H1 (cell line): ENCODE measurements around the gene MYO7B. TPM values are rescaled to one million over a fixed set of nuclear protein-coding genes. Genes with fewer than 3 reads are reported as not detected.
A peak's percentile ranks its signal among the peaks of the same experiment; 100 is the strongest.

ENCODE experiments used
- CTCF ChIA-PET: fragments of 300-600 bp; sonication (Branson Sonifier 250); formaldehyde crosslinking; loops from one replicate; lab custom pipeline; 2021; ENCODE audit not compliant: partially characterized antibody; lab: Charles Lee
- POLR2A ChIA-PET: fragments of 300-600 bp; sonication (Branson Sonifier 250); formaldehyde crosslinking; loops from one replicate; lab custom pipeline; 2021; ENCODE audit warnings: inconsistent platforms; ENCODE audit not compliant: partially characterized antibody; lab: Charles Lee
- DNase-seq, 2 experiments: peaks; one replicate each; pipeline versions ENCODE4 v3.0.0 to v3.0.0-alpha.2; 2010 to 2022; ENCODE audit warnings: low spot score in 2 of 2, low read depth in 1 of 2, mixed read lengths in 1 of 2
- FAIRE-seq: peaks from 2 replicates; lab custom pipeline; 2011; peaks lifted over from hg19 to GRCh38; lab: Jason Lieb, UNC
- H2AFZ ChIP-seq: 2 replicates; pipeline ENCODE4 v1.8.1; 2012; ENCODE audit warnings: low read length, inconsistent platforms
- H2AK5ac ChIP-seq: 2 replicates; pipeline ENCODE4 v1.6.1; 2013; ENCODE audit warnings: low read depth, low read length
- H2BK120ac ChIP-seq: replicated peaks from 2 replicates; pipeline ENCODE3; 2013; ENCODE audit warnings: low read depth, low read length, inconsistent platforms
- H2BK12ac ChIP-seq: 2 replicates; pipeline ENCODE4 v1.6.1; 2013; ENCODE audit warnings: low read depth, low read length
- H2BK15ac ChIP-seq: 2 replicates; pipeline ENCODE4 v1.6.1; 2013; ENCODE audit warnings: low read length
- H2BK20ac ChIP-seq: 2 replicates; pipeline ENCODE4 v1.6.1; 2013; ENCODE audit warnings: low read length
- H2BK5ac ChIP-seq: 2 replicates; pipeline ENCODE4 v1.6.1; 2013; ENCODE audit warnings: low read depth, low read length
- H3K14ac ChIP-seq: 2 replicates; pipeline ENCODE4 v1.6.1; 2013; ENCODE audit warnings: inconsistent platforms; ENCODE audit not compliant: insufficient read length
- H3K18ac ChIP-seq: 2 replicates; pipeline ENCODE4 v1.6.1; 2013; ENCODE audit warnings: low read length; ENCODE audit errors: extremely low read depth
- H3K23ac ChIP-seq: 2 replicates; pipeline ENCODE4 v1.6.1; 2013; ENCODE audit warnings: inconsistent platforms; ENCODE audit not compliant: insufficient read length
- H3K23me2 ChIP-seq: 2 replicates; pipeline ENCODE4 v1.6.1; 2013; ENCODE audit warnings: low read depth, low read length
- H3K27ac ChIP-seq: 2 replicates; pipeline ENCODE4 v1.6.1; 2011; ENCODE audit warnings: low read depth, low read length, inconsistent platforms
- H3K27me3 ChIP-seq, 4 experiments: replicated peaks in 1 of 4; 1 replicate in 1 of 4; 2 replicates in 3 of 4; pipeline versions ENCODE4 v1.6.1 to v1.8.1; 2011 to 2013; ENCODE audit warnings: low read length in 3 of 4, mild to moderate bottlenecking in 3 of 4, inconsistent platforms in 2 of 4, mixed read lengths in 2 of 4, moderate library complexity in 1 of 4; ENCODE audit not compliant: control insufficient read depth in 3 of 4, insufficient read depth in 3 of 4; ENCODE audit errors: extremely low read depth in 1 of 4
- H3K36me3 ChIP-seq, 4 experiments: 2 replicates each; pipeline versions ENCODE4 v1.6.1 to v1.8.1; 2011 to 2013; ENCODE audit warnings: mild to moderate bottlenecking in 4 of 4, low read length in 3 of 4, moderate library complexity in 2 of 4, control low read depth in 1 of 4, inconsistent platforms in 1 of 4; ENCODE audit not compliant: insufficient read depth in 4 of 4, control insufficient read depth in 2 of 4
- H3K4ac ChIP-seq: replicated peaks from 2 replicates; pipeline ENCODE3; 2013; ENCODE audit warnings: low read length, low read depth, mixed read lengths, inconsistent platforms; ENCODE audit not compliant: insufficient read length
- H3K4me1 ChIP-seq, 4 experiments: replicated peaks in 1 of 4; 1 replicate in 1 of 4; 2 replicates in 3 of 4; pipeline versions ENCODE4 v1.6.1 to v1.8.1; 2011 to 2013; ENCODE audit warnings: low read length in 3 of 4, inconsistent platforms in 2 of 4, mixed read lengths in 1 of 4; ENCODE audit not compliant: insufficient read depth in 4 of 4, control insufficient read depth in 3 of 4
- H3K4me2 ChIP-seq, 2 experiments: 2 replicates each; pipeline versions ENCODE4 v1.6.1 to v1.8.1; 2011 to 2013; ENCODE audit warnings: low read depth in 2 of 2, low read length in 2 of 2, control low read depth in 1 of 2, inconsistent platforms in 1 of 2, mild to moderate bottlenecking in 1 of 2; ENCODE audit not compliant: insufficient read depth in 1 of 2
- H3K4me3 ChIP-seq, 4 experiments: fragments of 200-600, 300-600 bp in 1 of 4; sonication (generic), shearing (Covaris generic), sonication (Bioruptor Twin) in 1 of 4; 2 replicates each; pipeline versions ENCODE4 v1.5.1 to v1.8.1; 2011 to 2016; ENCODE audit warnings: low read length in 4 of 4, low read depth in 3 of 4, control low read depth in 2 of 4, inconsistent platforms in 2 of 4, mild to moderate bottlenecking in 2 of 4, mixed read lengths in 1 of 4, moderate library complexity in 1 of 4; ENCODE audit not compliant: insufficient read depth in 2 of 4; ENCODE audit errors: extremely low read depth in 1 of 4
- H3K56ac ChIP-seq: replicated peaks from 2 replicates; pipeline ENCODE3; 2013; ENCODE audit warnings: low read depth, mild to moderate bottlenecking, mixed read lengths, low read length, inconsistent platforms; ENCODE audit not compliant: insufficient read length
- H3K79me1 ChIP-seq: 2 replicates; pipeline ENCODE4 v1.6.1; 2013; ENCODE audit warnings: low read depth, low read length, control low read depth
- H3K79me2 ChIP-seq, 2 experiments: 2 replicates each; pipeline versions ENCODE4 v1.6.1 to v1.8.1; 2012 to 2013; ENCODE audit warnings: low read length in 2 of 2, mild to moderate bottlenecking in 2 of 2, inconsistent platforms in 1 of 2; ENCODE audit not compliant: insufficient read depth in 2 of 2, control insufficient read depth in 1 of 2
- H3K9ac ChIP-seq, 4 experiments: replicated peaks in 1 of 4; 1 replicate in 1 of 4; 2 replicates in 3 of 4; pipeline versions ENCODE4 v1.6.1 to v1.8.1; 2011 to 2013; ENCODE audit warnings: low read depth in 3 of 4, low read length in 3 of 4, control low read depth in 2 of 4, mild to moderate bottlenecking in 2 of 4, moderate library complexity in 2 of 4, inconsistent platforms in 1 of 4; ENCODE audit errors: extremely low read depth in 1 of 4
- H3K9me3 ChIP-seq, 2 experiments: 2 replicates each; pipeline versions ENCODE4 v1.6.1 to v1.8.1; 2012 to 2013; ENCODE audit warnings: mild to moderate bottlenecking in 2 of 2, moderate library complexity in 2 of 2, control low read depth in 1 of 2, inconsistent platforms in 1 of 2, low read depth in 1 of 2, low read length in 1 of 2, mixed read lengths in 1 of 2; ENCODE audit not compliant: insufficient read depth in 2 of 2
- H4K20me1 ChIP-seq, 2 experiments: replicated peaks in 1 of 2; 2 replicates each; pipeline versions ENCODE3 to v1.8.1; 2011 to 2013; ENCODE audit warnings: inconsistent platforms in 2 of 2, low read length in 2 of 2, mild to moderate bottlenecking in 1 of 2; ENCODE audit not compliant: insufficient read depth in 2 of 2, control insufficient read depth in 1 of 2
- H4K5ac ChIP-seq: 2 replicates; pipeline ENCODE4 v1.6.1; 2013; ENCODE audit warnings: low read length, low read depth, mixed read lengths, inconsistent platforms; ENCODE audit not compliant: insufficient read length
- H4K8ac ChIP-seq: 2 replicates; pipeline ENCODE4 v1.8.0; 2013; ENCODE audit warnings: mild to moderate bottlenecking, moderate library complexity, low read length, inconsistent platforms; ENCODE audit not compliant: insufficient read depth; ENCODE audit errors: extremely low read depth
- H4K91ac ChIP-seq: replicated peaks from 2 replicates; pipeline ENCODE3; 2013; ENCODE audit warnings: low read length, mixed read lengths, inconsistent platforms; ENCODE audit not compliant: insufficient read length
- CBX5 ChIP-seq: fragments of 300-800, 300-1000 bp; sonication (generic); IDR thresholded peaks from 2 replicates; pipeline ENCODE4 v1.7.1; 2016; ENCODE audit warnings: antibody characterized with exemption, low read length, low read depth
- GTF2F1 ChIP-seq: IDR thresholded peaks from 2 replicates; pipeline ENCODE4 v1.6.1; 2012; ENCODE audit warnings: low read depth, low read length, improper control_type of control experiment, borderline replicate concordance
- KDM4A ChIP-seq: IDR thresholded peaks from one replicate; pipeline ENCODE4 v1.7.1; 2012; ENCODE audit warnings: low read depth, mild to moderate bottlenecking, moderate library complexity, low read length, inconsistent platforms; ENCODE audit not compliant: severe bottlenecking
- NRF1 ChIP-seq: IDR thresholded peaks from 2 replicates; pipeline ENCODE4 v1.6.1; 2011; ENCODE audit warnings: mild to moderate bottlenecking, low read depth, low read length, improper control_type of control experiment
- RFX5 ChIP-seq: IDR thresholded peaks from 2 replicates; pipeline ENCODE4 v1.6.1; 2011; ENCODE audit warnings: low read depth, low read length, improper control_type of control experiment, borderline replicate concordance
- RNF2 ChIP-seq: fragments of 200-900, 300-1000 bp; sonication (generic); IDR thresholded peaks from 2 replicates; pipeline ENCODE4 v1.7.1; 2016; ENCODE audit warnings: borderline replicate concordance, low read depth, mild to moderate bottlenecking, antibody characterized with exemption, low read length; ENCODE audit not compliant: poor library complexity, severe bottlenecking; ENCODE audit errors: missing control alignments
- RXRA ChIP-seq: IDR thresholded peaks from 2 replicates; pipeline ENCODE4 v1.6.1; 2011; ENCODE audit warnings: low read depth, mild to moderate bottlenecking, low read length, moderate library complexity; ENCODE audit not compliant: insufficient read depth
- SAP30 ChIP-seq: fragments of 300-600 bp; sonication (generic); IDR thresholded peaks from 2 replicates; pipeline ENCODE4 v1.7.1; 2012; ENCODE audit warnings: low read length, moderate library complexity, mild to moderate bottlenecking, inconsistent platforms; ENCODE audit not compliant: insufficient read depth, insufficient replicate concordance
- SIRT6 ChIP-seq: IDR thresholded peaks from one replicate; pipeline ENCODE4 v1.7.1; 2012; ENCODE audit warnings: low read length, inconsistent platforms
- TBP ChIP-seq: IDR thresholded peaks from 2 replicates; pipeline ENCODE4 v1.6.1; 2011; ENCODE audit warnings: low read depth, low read length, improper control_type of control experiment
- TCF12 ChIP-seq: IDR thresholded peaks from 2 replicates; pipeline ENCODE4 v1.6.1; 2011; ENCODE audit warnings: low read depth, mild to moderate bottlenecking, low read length
- WGBS, 2 experiments: shearing (Covaris generic) in 1 of 2; methylation state at CpG; one replicate each; pipeline versions ENCODE4 v1.1.6 to v1.1.7; 2013 to 2015; ENCODE audit warnings: low lambda C conversion rate in 2 of 2, mixed read lengths in 2 of 2, inconsistent platforms in 1 of 2, low coverage in 1 of 2, missing lambda C conversion rate in 1 of 2; ENCODE audit not compliant: insufficient replicate concordance in 2 of 2, insufficient coverage in 1 of 2, insufficient read length in 1 of 2; ENCODE audit errors: extremely low coverage in 1 of 2, missing lambda C conversion rate in 1 of 2; 5-methylcytosine and 5-hydroxymethylcytosine counted together
- polyA plus RNA-seq, 7 experiments: library from polyadenylated mRNA; depleted of rRNA in 3 of 7; stranded (reverse) in 5 of 7; unstranded in 2 of 7; fragments of >200 nt in 5 of 7; fragments of 200-250 nt in 2 of 7; gene quantifications; 1 replicate in 5 of 7; 2 replicates in 1 of 7; 4 replicates in 1 of 7; pipeline versions ENCODE4 v1.2.1 to v1.2.3, GENCODE V29; 2011 to 2013; ENCODE audit warnings: missing spikeins in 2 of 7, mixed read lengths in 2 of 7
- total RNA-seq: library from RNA; stranded (reverse); fragmentation: NEBNext Ultra II Directional; extraction: Animal tissue kit (Norgen Biotek cat#: 25700); gene quantifications from 2 replicates; pipeline ENCODE4 v1.2.1, GENCODE V29; 2021

MYO7B gene
- total and polyA plus RNA-seq, 2 of the 8 experiments (the other 6 are each of a cell fraction or from before 2014, with no cell fraction given) = not detected

DNA sequence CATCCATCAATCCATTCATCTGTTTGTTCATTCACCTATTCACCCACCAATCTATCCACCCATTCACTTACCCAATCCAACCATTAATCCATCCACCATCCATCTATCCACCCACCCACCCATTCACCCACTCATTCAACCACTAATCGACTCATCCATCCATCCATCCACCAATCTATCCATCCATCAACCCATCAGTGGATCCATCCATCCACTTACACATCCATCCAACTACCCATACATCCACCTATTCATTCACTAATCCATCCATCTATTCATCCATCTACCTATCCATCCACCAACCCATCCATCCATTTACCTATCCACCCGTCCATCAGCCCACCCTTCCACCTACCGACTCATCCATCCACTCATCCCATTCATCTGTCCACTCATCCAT, 11.3 kb downstream of the MYO7B start:
- Histone ChIP-seq H3K14ac (no peak overlapping the region), H3K79me2 (no peaks in the 10 kb centered on the region), H2BK15ac (no peak overlapping the region), H3K4ac (no peak overlapping the region), H3K36me3 (no peaks in the 10 kb centered on the region), H3K9me3 (no peaks in the 10 kb centered on the region), H4K91ac (no peak overlapping the region), H4K20me1 (no peaks in the 10 kb centered on the region), H3K27ac (no peak overlapping the region), H3K27me3 (no peaks in the 10 kb centered on the region; a peak in 3 of 7 replicates), H2BK12ac (no peak overlapping the region), H2BK5ac (no peak overlapping the region), H3K23me2 (peaks cover 5% of the 10 kb centered on the region; the same call in 1 of the 2 replicates), H4K8ac (no peak overlapping the region), H2BK20ac (no peak overlapping the region), H3K23ac (no peak overlapping the region), H3K4me2 (no peak overlapping the region), H3K56ac (peak overlapping the region; percentile 0), H4K5ac (no peak overlapping the region), H2AK5ac (no peak overlapping the region), H2BK120ac (no peak overlapping the region), H3K79me1 (no peaks in the 10 kb centered on the region), H2AFZ (no peak overlapping the region), H3K9ac (no peak overlapping the region), H3K4me3 (no peak overlapping the region), H3K4me1 (no peaks in the 10 kb centered on the region), H3K18ac (no peak overlapping the region)
- ChIA-PET CTCF (interaction anchor here (1.1 to 1.3 kb wide), 2 partner anchors 13 to 17 kb away, joined by 3 to 4 read pairs; no protein-coding TSS in a partner anchor), POLR2A (interaction anchor here (1.6 kb wide), 1 partner anchor 20 kb away, joined by 5 read pairs; the partner anchor contains the start of gene IWS1)
- FAIRE-seq (no peak), DNase-seq (no peak)
- WGBS, 2 experiments = 76 to 100% methylated on average over 1 to 3 of the region's 3 CpGs
- TF ChIP-seq TBP (no peak), RNF2 (no peak), TCF12 (no peak), RXRA (no peak), SIRT6 (no peak), RFX5 (no peak), KDM4A (no peak), NRF1 (no peak), GTF2F1 (no peak), SAP30 (no peak), CBX5 (no peak)
